Thyroid gland (tissue), 4 donors: ENCODE measurements around the gene LEO1.

Source experiments
- CTCF ChIP-seq, 6 experiments: fragments of 200-600 bp in 3 of 6; fragments of 450-650 bp in 3 of 6; sonication (generic) in 3 of 6; IDR thresholded peaks; one replicate each; pipeline ENCODE4 v1.5.1; 2016 to 2019; ENCODE audit warnings: antibody characterized with exemption in 6 of 6, mild to moderate bottlenecking in 2 of 6, inconsistent platforms in 1 of 6, moderate library complexity in 1 of 6
- POLR2A ChIP-seq, 2 donors: fragments of 450-650 bp; IDR thresholded peaks; one replicate each; pipeline ENCODE4 v1.6.1; 2017; ENCODE audit warnings: antibody characterized with exemption in 2 of 2, mild to moderate bottlenecking in 2 of 2, moderate library complexity in 1 of 2

- TF ChIP-seq CTCF (IDR thresholded peaks at IDR 0.05) (no peak), POLR2A (IDR thresholded peaks at IDR 0.05) (no peak)
Observed at GRCh38 chr15:51952805-51953204, 18.8 kb downstream of the LEO1 start.
